NCI-H1105 treated with DMSO at 0.1 percent for 48 hours (cell line): Measurements from ENCODE around the gene GRID1.
"Not testable (repeated sequence)": the region's sequence is repeated elsewhere in the genome, so short reads cannot be mapped to it uniquely, and the experiment has no call there.

ENCODE experiments used
- DNase-seq: peaks from one replicate; lab custom pipeline; 2025; lab: John Stamatoyannopoulos, UW

GRID1 gene

DNA sequence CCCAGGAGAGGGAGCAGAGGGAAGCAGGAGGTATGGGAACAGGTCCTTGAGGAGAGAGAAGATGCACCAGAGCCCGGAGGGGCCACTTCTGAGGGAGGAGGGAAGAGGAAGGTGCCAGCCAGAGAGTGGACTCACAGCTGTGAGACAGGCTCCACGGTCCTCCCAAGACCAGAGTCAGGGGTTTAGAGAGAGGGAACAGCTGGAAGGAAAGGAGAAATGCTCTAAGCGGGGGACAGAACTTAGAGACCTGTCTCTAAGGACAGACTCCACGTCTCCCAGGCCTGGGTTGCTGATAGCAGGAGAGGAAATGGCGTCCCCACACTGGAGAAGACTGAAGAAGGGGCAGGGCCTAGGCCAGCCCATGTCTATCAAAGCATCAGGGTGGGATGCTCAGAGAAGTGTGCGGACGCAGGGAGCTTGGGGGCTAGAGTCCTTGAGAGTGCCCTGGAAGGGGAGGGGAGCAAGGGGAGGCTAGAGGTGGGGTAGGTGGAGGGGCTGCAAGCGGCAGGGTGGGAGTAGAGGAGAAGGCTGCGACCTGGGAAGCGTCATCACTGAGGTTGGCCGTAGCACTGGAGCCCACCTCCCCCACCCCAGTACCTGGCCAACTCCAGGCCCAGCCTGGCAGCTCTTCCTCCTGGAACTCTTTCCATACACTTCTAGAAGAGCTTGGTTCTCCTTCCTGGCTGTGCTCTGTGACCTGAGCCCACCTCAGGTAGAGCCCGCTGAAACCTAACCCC is 25.6 kb upstream of the GRID1 start:
- DNase-seq: no peak

DNA sequence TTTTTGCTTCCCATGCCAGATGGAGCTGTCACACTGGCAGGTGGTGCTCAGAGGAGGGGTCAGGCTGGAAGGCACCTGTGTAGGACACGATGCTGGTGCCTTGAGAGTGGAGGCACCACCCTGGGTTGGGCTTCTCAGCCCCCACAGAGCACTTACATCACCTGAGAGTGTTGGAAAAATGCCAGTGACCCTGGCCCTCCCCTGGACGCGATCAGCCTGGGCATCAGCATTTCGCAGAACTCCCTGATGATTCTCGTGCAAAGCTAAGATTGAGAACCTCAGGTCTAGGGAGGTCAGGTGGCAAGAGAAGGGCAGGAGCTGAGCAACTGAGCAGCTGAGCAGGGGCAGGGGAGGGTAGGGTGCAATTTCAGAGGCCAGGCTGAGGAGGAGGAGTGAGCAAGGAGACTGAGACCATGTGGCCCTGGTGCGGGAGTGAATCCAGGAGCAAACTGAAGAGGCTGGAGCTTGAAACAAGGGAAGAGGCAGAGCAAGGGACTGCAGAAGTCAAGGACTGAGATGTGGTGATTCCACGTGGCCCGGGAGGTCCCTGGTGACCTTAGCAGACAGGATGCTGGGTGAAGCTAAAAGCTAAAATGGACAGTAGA is 24.7 kb upstream of the GRID1 start:
- no peak for DNase-seq

DNA sequence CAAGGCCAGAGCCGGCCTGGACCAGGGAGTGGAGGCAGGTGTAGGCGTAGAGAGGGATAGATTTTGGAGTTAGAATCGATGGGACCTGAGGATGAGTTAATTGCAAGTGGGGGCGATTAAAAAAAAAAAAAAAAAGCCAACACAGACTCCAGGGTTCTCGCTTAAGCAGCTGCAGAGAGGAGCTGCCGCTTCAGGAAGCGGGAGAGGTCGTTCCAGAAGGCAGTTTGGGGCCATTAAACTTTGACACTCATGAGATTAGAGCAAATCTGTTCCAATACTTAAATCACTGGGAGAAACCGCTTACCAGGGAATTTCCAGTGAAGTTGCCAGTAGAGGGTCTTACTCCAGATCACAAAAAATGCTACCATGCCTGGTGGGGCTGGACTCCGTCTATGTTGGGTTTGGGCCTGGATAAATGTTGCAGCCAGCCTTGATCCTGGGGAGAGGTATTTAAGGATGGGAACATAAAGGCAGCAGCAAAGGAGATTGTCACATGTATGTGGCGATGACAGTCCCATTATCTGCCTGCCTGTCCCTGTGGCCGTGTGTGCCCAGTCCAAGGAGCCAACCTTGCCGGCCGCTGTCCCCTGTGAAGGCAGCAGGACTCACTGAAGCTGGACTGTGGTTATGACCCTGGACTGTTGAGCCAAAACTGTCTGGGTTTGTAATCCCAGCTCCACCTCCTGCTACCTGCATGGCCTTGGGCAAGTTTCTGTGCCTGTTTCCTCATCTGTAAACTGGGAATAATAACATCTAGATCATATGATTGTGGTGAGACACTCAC is 23.9 kb upstream of the GRID1 start:
- no peak for DNase-seq

DNA sequence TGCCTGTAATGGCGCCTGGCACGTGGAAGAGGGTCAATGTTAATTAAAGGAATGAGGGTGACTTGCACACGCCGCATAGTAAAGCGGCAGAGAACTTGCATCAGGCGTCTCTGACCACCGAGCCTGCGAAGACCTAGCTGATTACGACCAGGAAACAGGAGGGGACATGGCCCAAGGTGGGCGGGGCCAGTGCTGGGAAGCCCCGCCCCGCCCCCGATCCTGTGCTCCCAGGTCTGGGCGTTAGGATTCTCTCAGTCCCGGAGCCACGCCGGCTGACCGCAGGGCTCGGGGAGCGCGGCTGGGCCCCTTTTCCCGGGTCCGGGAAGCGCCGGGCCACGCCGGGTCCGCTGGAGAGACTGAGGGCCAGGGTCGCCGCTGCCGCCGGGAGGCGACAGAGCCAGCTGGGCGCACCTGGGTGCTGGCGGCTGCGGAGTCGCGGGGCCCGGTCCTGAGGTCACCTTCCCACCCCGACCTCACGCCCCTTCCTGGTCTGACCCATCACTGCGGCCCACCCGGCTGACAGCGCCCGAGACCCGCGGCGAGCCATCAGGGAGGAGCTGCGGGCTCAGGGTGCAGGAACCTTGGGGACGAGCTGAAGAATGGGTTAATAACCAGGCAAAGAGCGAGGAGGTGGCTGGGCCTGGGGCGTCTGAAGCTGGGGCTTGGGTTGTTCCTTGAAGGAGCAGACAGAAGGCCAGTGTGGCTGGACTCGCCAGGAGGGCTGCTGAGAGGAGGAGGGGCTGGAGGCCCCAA is 23.0 kb upstream of the GRID1 start:
- no peak for DNase-seq

DNA sequence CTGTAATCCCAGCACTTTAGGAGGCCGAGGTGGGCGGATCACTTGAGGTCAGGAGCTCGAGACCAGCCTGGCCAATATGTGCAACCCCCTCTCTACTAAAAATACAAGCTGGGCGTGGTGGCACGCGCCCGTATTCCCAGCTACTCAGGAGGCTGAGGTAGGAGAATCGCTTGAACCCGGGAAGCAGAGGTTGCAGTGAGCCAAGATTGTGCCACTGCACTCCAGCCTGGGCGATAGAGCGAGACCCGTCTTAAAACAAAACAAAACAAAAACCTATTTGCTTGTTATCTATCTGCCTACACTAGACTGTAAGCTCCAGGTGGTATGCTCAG is 22.5 kb upstream of the GRID1 start:
- not testable (repeated sequence) for DNase-seq

DNA sequence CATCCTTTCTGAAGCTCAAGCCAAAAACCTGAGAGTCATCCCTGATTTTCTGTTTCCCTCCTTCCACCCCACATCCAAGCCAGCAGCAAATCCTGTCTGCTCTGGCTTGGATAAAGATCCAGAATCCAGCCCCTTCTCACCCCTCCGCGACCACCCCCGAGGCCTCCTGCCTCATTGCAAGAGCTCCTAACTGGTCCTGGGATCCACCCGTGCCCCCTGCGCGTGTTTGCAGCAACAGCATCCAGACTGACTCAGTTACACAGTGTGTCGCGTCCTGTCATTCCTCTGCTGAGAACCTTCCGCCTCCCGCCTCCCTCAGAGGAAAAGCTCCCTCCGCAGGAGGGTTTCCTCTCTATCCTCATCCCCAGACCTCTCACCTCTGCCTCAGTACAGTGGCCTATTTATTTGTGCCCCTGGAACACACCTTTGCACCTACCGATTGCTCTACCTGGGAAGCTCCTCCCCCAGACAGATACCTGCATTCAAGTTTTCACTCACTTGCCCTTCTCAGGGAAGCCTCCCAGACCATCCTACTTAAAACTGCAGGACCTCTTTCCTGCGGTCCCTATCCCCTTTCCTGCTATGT is 21.6 kb upstream of the GRID1 start:
- DNase-seq: no peak

DNA sequence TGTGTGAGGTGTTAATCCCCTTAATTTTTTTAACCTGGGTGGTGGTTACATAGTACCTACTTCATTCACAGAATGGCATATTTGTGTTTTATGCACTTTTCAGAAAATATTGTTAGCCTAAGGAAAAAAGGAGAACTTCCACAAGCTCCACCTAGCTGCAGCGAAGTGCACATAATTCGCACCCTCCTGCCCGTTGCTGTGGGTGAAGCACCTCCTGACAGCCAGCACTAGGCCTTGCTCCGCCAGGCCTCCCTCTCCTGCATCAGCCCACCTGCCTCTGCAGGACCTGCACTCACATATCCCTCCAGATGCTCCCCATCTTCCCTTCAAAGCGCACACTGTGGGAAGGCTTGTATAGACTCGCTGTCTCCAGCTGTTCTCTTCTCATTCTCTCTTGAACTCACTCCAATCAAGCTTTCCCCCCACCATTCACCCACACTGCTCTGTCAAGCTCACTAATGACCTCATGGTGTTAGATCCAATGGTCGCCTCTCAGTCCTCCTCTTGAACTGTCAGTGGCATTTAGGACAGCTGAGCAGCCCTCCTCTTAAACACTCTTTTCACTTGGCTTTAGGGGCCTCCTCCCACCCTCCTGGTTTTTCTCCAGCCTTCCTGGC is 20.7 kb upstream of the GRID1 start:
- no peak for DNase-seq

DNA sequence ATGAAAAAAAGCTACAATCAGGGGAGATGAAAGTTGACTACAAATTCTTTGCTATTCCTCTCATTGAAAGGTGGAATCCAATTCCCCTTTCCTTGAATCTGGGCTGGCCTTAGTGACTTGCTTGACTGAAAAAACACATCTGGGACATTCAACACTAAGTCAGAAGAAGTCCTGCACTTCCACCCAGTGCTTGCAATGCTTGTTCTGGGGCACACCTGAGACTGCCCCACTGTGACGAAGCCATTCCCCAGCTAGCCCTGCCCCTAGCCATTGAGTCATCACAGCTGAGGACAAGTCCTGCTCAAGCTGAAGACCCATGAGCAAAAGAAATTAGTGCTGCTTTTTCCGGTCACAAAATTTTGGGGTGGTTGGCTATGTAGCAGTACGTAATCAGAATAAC is 19.2 kb upstream of the GRID1 start:
- DNase-seq: no peak

DNA sequence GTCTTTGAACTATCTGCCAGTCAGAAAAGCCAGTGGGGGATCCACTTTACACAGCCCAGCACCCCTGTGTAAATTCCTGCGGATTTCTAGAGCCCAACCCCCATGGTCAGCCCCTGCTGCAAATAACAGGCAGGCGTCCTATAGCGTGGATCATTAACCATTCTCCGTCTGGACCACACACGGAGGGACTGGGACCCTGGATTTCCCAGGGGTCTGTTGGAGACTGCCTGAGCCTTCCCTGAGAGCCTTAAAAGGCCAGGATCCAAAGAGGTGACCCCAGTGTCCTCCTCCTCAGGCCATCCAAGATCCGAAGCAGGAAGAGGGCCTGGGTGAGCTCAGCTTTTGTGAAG is 11.2 kb upstream of the GRID1 start:
- no peak for DNase-seq

DNA sequence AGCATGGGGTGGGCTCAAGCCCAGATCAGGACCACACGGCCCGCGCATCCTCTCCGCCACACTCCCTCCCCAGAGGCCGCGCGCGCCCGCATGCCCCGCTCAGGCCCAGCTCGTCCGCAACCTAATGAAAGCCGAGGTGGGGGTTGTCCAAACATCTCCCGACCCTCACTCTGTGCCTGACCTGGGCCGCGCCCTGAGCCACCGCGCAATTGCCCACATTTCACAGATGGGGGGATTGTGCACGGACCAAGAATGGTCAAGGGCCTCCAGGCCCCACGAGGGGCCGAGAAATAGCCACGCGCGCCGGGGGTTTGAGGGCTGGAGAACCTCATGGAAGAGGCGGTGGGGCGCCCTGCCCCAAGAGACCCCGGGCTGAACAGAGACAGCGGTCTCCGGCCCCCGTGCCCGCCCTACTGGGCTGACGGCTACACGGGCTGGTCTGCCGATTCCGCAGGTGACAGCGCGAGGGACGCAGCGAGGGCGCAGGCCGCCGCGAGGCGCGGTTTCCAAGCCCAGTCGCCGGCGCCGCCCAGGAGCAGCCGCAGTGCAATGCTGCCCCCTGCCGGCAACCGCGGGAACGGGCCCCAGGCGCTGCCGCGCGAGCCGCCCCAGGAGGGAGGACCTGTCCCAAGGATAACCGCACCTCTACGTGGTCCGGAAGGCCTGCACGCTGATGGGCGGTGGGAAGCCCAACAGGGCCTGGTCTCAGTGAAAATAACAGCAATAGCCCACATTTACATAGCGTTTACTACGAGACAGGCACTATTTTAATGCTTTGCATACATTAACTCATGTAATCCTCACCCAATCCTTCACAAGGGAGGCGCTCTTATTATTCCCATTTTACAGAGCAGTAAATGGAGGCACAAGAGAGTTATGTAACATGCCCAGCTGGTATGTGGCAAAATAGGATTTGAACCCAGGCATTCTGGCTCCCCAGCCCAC is 10.5 kb upstream of the GRID1 start:
- no peak for DNase-seq

DNA sequence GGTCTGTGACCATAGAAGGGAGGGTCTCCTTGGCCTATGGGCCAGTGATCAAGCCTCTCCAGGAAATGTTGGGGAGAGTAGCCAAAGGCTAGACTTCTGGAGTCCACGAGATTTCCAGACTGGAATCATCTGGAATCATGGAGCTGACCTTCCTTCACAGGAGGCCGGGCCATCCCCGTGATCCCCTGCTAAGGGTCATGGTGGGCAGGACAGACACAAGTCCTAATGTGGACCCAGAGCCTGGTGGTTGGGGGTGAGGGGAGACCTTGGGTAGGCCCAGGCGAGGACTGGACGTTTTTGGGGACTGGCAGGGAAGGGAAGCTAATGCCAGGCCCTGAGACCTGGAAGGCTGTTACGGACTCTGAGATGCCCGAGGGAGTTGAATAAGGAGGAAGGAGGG is 9.8 kb upstream of the GRID1 start:
- DNase-seq: no peak

DNA sequence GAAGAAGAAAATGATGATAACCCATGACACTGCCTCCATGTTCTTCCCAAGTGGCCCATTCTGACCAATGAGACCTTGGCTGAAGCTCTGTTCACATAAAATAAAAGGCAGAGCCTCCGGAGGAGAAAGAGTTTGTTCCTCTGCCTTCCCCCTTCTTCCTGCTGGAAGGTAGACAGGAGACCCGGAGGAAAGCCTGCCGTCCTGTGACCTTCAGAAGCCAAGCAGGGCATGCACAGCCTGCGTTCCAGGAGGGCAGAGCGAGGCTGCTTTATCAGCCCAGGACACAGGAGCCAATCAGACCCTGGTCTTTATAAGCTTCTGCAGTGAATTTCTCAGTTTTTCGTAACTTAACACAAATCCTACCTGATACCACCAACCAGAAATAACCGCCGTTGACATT is 8.6 kb upstream of the GRID1 start:
- no peak for DNase-seq

DNA sequence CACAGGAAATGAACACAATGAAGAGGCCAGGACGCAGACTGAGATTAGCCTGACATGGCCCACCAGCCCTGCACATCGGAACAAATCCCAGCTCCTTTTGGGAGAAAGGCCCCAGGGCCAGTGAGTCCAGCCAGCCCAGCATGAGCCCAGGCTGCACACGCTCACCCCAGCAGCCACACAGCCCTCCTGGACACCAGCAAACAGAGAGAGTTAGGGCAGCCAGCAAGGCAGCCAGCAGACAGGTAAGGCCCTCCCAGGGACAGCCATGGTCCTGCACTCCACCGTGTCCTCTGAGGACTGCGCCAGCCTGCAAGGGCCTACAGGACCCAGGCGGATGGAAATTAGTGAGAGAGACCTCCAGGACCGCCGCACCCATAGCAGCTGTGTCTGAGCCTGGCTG is 8.1 kb upstream of the GRID1 start:
- no peak for DNase-seq

DNA sequence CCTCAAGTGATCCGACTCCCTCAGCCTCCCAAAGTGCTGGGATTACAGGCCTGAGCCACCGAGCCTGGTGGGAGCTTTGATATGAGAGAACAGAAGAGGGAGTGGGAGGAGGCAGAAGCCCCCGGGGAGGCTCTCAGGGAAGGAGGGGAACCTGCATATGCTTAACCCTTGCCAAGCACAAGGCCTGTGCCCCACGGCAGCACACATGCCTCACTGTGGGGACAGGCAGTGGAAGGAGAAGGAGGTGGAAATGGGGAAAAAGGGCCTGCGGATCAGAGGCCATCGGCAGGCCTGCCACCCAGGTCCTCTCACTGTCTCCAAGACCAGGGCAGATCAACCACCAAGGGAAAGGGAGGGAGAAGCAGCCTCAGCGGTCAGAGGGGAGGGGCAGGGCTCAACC is 7.2 kb upstream of the GRID1 start:
- no peak for DNase-seq

DNA sequence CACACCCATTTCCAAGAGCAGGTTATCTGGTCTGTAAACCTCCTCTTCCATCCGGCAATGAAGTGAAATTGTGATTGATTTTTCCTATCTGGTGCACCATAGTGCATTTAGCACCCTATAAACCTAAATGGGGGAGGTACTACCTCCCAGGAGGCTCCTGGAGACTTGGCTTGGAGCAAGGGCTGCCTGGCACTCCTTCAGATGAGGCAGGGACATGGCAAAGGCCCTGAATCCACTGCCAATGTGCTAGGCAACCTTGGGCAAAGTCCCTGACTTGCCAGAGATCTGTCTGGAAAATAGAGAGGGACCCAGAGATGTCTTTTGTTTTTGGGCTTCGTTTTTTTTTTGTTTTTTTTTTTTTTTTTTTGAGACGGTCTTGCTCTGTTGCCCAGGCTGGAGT is 6.7 kb upstream of the GRID1 start:
- DNase-seq: no peak

DNA sequence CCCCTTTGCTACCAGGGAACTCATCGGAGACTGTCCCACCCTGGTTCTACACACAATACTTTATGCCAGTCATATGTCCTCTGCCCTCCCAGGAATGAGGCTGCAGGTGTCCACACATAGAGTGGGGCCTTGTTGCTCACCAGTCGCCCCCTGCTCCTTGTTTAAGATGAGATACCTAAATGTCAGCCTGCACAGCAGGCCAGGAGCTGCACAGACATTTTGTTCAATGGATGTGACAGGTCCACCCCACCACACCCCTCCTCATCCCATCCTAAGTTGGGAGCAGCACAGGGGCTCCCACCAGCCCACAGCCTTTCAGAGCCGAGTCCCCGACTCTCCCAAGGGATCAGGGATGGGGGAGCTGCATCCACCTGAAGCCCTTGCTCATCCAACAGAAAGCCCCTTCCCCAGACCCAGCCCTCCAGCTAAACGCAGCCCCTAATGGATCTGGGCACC is 6.2 kb upstream of the GRID1 start:
- DNase-seq: no peak

DNA sequence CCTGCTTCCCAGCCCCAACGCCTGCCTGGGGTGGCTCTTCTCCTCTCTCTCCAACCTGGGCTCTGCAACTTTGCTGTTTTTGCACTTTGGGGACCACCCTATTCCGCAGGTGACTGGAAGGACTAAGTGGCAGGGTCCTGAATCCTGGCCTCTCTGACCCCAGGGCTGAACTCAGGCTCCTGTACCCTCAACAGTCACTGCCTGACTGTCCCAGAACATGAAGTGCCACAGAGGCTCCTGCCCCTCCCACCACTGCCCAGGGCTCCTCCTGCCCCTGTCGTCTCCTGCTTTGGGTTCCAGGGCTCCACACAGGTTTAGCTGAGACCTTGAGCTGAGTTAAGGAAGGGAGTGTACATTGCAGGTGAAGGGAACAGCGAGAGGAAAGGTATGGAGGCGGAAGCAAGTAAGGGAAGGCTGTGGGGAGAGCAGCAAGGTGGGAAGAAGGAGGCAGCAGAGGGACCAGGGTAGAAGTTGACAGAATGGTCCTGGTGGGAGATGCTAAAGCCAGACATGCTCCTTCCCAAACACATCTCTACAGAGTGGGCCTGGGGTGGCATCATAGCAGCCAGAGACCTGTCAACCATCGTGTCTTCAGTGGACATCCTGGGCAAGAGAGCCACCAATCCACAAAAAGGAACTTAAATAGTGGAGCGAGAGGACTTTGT is 5.7 kb upstream of the GRID1 start:
- DNase-seq: no peak

DNA sequence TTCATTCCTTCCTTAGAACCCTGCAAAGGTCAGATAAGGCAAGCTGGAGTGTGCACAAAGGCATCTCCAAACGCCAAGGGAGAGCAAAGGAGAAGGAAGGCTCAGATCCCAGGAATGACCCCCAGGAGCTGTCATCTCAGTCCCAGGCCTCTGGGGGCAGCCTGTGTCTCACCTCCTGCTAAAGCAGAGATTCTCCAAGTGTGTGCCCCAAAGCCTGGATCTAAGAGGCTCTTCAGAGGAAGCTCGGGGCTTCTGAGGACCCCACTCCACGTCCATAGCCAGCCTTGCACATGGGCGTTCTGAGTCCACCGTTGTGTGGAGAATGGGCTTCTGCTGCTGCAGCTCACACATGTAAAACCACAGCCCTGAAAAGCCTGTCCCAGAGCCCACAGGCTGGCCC is 5.1 kb upstream of the GRID1 start:
- no peak for DNase-seq

DNA sequence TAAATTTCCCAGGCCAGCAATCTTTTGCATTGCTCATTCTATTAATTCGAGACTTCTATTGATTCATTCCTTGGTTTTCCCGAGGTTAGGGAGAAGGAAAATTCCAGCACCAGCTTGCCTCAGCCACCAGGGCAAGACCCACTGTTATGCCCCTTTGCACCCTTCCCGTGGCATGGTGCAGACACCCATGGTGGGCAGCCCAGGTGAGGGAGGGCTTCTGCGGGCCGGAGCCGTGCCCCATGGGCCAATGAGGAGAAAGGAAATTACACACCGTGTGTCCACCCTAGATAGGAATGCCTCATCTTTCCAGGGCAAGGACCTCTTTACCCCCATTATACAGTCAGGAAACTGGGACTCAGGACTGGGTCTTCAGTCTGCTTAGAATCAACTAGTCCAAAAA is 4.5 kb upstream of the GRID1 start:
- DNase-seq: no peak

DNA sequence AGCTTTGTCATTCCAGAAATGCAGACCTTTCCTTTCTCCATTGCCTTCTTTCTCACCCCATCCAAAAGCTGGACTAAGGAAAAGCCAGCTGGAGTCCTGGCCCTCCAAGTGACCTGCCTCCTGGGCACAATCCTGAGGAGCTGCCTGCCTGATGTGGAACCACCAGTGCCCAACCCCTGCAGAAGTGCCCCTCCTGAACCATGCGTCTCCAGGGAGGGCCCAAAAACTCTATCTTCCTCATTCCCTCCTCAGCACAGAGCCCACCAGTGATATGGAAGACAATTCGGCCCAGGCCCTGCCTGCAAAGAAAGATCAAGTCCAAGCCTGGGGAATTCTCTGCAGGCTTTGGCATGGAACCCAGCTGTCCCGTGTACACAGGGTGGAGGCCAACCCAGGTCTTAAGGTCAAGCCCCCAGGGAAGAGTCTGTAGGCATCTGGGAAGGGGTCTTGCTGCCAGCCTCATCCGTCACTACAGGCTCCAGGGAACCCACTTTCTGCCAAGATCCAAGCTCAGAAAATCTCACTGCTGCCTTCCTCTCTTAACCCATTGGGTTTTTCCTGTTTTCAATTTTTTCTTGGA is 3.5 kb upstream of the GRID1 start:
- DNase-seq: no peak
